Upper lobe of left lung (tissue), 4 donors: Measurements from ENCODE around the gene ZNF618.

Experiments used
- EP300 ChIP-seq, 4 donors: sonication (generic); formaldehyde crosslinking; IDR thresholded peaks; one replicate each; pipeline ENCODE4 v1.5.1; 2017; ENCODE audit warnings: antibody characterized with exemption in 4 of 4, control low read depth in 2 of 4
- POLR2A ChIP-seq, 4 donors: fragments of 450-650 bp; IDR thresholded peaks; one replicate each; pipeline ENCODE4 v1.5.1; 2016 to 2017; ENCODE audit warnings: antibody characterized with exemption in 4 of 4, mild to moderate bottlenecking in 2 of 4
- TF ChIP-seq, protein P1 (sequence below), 6 experiments: fragments of 450-650 bp in 4 of 6; fragments of 200-600 bp in 2 of 6; sonication (generic) in 2 of 6; IDR thresholded peaks; one replicate each; pipeline ENCODE4 v1.5.1; 2016 to 2019; ENCODE audit warnings: antibody characterized with exemption in 6 of 6

DNA sequence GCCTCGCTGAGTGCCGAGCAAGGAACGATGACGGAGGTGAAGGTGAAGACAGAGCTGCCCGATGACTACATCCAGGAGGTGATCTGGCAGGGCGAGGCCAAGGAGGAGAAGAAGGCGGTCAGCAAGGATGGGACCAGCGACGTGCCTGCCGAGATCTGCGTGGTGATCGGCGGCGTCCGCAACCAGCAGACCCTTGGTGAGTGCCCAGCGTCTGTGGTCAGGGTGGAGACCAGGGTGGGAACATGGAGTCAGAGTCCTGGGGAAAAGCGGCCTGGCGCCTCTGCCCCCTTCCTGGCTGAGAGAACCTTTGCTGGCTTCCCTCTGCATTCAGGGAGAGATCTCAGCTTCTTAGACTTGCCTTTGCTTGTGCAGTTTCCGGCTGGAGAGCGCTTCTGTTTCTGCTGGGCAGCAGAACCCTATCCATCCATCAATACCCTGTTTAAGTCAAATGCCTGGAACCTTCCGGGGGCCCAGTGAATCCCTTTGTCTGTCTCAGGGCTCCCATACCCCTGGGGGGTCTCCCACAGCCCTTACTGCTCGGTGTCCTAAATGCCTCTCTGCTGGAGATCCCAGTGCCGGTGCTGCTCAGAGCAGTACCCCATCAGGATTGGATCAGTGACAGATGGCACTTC lies 112.4 kb downstream of the ZNF618 start:
- TF ChIP-seq, protein P1, sequence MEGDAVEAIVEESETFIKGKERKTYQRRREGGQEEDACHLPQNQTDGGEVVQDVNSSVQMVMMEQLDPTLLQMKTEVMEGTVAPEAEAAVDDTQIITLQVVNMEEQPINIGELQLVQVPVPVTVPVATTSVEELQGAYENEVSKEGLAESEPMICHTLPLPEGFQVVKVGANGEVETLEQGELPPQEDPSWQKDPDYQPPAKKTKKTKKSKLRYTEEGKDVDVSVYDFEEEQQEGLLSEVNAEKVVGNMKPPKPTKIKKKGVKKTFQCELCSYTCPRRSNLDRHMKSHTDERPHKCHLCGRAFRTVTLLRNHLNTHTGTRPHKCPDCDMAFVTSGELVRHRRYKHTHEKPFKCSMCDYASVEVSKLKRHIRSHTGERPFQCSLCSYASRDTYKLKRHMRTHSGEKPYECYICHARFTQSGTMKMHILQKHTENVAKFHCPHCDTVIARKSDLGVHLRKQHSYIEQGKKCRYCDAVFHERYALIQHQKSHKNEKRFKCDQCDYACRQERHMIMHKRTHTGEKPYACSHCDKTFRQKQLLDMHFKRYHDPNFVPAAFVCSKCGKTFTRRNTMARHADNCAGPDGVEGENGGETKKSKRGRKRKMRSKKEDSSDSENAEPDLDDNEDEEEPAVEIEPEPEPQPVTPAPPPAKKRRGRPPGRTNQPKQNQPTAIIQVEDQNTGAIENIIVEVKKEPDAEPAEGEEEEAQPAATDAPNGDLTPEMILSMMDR (IDR thresholded peaks at IDR 0.05) = no peak
- TF ChIP-seq EP300 (IDR thresholded peaks at IDR 0.05) (no peak), POLR2A (IDR thresholded peaks at IDR 0.05) (no peak)
